HuH-7 (cell line): Measurements from ENCODE around the gene CDH23.

Experiments
- DNase-seq: peaks from one replicate; pipeline ENCODE4 v3.0.0; 2011; ENCODE audit warnings: low spot score

The CDH23 gene

DNA sequence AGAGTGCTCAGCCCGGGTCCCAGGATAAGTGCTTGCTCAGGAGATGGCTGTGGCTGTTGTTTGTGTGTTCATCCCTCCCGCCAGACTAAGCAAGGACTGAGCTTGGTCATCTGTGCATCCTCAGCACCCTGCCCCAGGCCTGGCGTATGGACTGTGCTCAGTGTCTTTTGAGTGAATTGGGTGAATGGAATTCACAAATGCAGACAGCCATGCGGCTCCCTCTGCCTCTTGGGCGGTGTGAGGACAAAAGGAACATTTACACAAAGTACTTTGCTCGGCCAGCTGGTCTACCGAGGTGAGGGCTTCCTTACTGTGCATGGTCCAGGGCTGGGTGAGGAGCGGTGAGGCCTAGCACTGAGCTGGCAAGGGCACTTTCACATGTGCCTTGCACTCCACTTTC is 120.2 kb downstream of the CDH23 start:
- DNase-seq = no peak

DNA sequence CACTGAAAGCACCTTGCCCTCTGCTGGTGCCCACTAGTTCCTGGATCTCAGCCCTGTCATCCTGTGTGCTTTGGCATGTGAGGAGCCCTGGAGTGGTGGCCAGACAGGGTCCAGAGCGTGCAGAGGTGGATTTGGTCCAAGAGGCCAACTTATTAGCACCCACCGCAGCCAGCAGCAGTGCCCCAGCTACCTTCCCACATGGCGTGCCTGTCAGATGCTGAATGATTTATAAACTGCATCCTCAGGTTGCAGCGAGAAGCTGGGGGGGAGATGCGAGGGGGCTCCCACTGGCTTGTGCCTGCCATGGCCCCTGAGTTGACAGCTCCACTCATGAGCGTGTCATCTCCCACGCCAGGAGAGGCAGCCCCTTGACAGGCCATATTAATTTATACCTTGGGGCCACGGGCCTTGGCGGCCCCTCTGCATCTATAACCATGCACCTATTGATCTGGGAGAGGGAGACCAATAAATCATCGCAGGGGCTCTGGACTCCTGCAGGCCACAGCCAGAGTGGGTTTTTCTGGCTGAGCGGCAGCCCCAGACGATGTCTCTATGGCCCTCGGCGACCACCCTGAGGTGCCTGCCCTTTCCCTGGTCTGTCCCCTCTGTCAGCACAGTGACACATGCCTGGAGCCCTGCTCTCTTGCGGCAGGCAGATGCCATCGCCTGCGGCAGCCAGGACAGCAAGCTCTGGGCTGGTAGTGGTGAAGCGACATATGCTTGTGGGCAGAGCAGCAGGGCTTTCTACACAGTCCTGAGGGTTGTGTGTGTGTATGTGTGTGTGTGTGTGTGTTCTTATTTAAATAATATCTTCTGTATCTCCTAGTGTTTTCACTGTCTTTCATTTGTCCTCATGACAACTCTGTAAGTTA is 120.8 kb downstream of the CDH23 start:
- no peak for DNase-seq

DNA sequence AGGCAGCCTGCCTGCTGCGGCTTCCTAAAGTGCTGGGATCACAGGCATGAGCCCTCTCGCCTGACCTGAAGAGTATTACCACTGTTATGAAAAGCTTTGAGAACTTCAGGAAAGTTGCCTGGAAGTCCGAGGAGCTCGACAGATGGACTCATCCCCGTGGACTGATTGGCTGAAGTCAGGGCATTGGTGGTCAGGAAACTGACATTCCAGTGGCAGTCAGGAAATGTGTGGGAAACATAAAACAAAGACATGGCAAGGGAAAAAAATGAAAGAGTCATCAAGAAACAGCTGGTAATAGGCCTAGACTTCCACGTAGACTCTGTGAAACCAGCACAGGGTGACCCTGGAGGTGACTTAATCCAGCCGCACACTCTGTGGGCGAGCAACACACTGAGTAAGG is 123.3 kb downstream of the CDH23 start:
- DNase-seq = no peak

DNA sequence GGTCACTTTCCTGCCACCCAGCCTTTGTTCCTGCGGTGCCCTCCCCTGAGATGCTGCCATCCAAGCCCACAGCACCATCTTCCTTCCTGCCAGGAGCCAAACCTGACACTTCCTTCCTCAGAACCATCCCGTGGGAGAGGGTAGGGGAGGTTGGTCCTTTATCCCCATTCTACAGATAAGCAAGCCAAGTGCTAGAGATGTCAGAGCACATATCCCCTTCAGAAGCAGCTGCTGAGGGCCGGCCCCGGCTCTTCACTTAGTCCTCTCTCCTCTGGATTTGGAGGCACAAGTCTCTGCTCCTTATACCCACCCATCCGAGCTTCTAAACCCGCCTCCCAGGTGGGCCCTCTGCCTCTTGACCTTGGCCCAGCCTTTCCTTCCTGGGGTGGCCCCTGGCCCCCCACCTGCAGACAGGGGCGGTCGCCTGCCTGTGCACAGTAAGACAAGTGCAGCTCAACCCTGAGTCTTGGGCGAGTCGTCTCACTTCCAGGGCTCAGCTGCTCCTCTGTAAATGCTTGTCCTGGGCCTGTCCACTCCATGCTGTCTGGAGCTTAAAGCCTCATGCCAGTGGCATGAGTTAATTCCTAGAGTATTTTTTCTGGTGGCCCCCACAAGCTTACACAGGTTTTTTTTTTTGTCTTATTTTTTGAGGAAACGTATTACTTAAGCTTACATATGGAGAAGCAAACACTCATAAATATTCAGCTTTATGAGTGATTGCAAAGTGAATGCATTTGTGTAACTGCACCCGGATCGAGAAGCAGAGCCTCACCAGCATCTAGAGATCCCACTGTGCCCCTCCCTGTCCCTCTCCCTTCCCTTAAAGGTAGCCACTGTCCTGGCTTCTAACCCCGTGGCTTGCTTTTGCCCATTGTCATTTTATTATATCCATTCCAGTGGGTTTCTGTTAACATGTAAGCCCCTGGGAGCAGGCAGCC is 125.1 kb downstream of the CDH23 start:
- no peak for DNase-seq

DNA sequence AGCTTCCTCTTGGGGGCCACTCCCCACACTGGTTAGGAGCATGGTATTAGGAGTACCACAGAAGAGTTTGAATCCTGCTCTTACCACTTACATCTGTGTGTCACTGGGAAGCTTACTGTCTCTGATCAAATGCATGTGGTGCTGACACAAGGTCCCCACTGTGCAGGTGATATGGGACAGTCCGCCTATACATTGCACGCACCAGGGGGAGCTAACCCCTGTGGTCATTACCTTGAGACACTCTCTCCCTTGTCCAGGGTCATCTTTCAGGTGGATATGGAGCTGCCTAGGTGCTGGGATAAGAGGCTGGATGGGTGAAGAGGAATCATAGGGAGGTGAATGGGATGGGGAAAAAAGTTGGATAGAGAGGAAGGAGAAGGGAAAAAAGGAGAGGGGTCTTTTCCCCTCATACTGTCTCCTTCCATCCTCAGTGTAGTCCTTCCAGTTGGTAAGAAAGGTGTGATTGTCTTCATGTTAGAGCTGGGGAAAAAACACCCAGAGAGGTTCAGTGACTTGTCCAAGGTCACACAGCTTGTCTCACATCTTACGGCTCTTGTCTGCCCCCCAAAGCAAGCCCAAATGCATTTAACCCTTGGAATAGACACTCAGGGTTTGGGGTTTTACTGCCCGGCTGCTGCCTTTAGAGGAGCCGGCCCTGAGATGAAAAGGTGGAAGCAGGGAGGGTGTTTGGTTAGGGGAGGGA is 125.9 kb downstream of the CDH23 start:
- peak; percentile 28 for DNase-seq

DNA sequence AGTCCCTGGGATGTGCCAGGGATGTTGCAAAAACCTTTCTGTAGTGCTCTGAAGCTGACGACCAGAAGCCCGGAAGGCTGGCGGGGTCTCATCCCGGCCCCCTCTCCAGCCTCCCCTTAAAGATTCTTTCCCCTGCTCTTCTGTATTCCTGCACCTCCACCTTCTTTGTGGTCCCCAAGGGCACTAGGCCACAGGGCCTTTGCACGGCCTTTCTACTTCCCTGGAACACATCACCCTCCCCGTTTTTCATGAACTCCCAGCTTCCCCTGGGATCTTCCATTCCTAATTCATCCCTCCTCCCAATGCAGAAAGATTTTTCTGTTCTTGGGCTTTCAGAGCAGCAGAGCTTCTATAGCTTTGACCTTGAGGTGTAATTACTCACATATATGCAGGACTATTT is 127.0 kb downstream of the CDH23 start:
- no peak for DNase-seq

DNA sequence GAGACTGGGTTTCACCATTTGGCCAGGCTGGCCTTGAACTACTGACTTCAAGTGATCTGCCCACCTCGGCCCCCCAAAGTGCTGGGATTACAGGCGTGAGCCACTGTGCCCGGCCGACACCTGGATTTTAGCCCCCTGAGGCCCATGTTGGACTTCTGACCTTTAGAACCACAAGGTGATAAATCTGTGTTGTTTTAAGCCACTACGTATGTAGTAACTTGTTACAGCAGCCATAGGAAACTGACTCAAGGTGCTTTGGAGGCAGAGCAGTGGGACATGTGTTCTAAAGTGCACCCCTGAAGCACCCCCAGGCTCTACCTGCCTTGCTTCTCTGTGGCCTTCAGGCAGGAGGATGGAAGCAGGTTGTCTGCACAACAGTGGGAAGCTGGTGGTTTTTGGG is 128.4 kb downstream of the CDH23 start:
- no peak for DNase-seq

DNA sequence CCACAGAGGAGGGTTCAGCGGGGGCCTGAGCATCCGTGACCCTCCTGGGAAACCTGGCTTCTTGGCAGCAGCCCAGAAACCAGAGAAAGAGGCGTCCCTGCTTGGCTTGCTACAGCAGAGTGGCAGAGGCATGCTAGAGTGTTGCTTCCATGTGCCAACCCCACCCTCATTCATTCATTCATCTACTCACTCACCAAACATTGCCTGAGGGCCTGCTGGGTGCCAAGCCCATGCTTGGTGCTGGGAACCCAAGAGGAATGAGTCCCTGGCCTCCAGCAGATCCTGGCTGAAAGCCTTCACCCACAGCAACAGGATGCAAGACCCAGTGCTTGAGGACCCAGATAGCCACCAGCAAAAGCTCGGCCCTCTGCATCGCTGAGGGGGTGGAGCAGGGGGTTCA is 129.0 kb downstream of the CDH23 start:
- DNase-seq = no peak

DNA sequence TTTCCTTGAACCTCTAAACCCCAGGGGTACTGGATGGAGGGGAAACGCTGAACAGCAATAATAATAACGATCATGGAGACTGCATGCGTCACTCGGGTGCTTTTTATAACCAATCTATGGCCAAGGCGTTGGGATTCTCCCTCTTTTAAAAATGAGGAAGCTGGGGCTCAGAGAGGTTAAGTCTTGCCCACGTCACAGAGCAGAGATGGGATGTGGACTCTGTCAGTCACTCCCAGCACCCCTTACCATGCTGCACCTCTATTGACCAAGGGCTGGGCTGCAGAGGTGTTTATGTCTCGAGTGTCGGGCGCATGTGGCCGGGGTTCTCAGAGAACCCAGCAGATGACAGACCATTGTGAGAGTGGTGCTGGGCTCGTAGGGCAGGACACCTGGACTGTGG is 129.9 kb downstream of the CDH23 start:
- no peak for DNase-seq

DNA sequence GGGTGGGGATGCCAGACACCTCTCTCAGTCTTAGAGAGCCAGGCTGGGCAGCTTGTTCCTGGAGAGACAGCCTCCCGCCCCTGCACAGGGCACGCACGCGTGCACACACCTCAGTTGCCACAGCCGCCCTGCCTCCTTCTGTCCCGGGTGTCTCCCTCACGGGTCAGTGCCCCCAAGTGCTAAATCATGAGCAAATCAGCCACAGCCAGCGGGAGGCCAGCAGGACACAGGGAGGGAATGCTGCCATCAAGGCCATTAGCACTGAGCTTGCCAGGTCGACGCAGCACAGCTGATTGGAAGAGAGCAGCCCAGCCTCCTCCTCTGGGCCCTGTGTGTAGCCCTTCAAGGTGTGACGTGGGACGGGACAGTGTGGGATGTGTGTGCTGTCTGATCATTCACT is 130.4 kb downstream of the CDH23 start:
- DNase-seq = no peak

DNA sequence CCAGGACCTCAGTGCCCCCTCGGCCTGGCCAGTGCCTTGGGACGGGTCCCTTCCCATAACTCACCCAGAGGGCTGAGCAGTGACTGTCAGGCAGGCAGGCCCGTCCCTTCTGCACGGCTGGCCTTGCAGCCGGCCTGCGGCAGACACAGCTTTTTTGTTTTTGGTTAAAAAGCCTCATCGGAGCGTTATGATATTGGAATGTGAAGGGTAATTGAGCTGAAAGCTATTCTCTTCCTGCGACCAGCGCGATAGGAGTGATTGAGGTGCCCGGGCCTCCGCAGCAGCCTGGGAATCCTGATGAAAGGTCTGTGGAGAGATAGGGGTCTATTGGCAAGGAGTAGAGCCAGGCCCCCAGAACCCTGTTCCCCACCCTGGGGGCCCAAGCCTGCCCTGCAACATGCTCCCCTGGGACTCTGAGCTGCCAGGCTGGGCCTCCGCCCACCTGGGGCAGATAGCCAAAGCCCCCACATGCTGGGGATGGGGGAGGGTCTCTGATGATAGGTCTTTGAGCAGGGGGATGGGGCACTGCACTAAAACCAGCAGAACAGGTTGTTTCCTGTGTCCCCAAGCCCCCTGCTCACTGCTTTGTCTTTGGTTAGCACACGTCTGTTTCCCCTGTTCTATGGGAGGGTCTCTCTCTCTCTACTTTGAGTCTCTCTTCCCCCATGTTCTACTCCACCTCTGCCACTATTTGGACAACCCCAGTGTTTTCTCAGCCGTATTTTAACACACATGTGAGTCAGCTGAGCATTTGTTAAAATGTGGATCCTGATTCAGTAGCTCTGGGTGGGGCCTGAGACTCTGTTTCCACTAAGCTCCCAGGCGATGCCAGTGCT is 131.9 kb downstream of the CDH23 start:
- DNase-seq = no peak

DNA sequence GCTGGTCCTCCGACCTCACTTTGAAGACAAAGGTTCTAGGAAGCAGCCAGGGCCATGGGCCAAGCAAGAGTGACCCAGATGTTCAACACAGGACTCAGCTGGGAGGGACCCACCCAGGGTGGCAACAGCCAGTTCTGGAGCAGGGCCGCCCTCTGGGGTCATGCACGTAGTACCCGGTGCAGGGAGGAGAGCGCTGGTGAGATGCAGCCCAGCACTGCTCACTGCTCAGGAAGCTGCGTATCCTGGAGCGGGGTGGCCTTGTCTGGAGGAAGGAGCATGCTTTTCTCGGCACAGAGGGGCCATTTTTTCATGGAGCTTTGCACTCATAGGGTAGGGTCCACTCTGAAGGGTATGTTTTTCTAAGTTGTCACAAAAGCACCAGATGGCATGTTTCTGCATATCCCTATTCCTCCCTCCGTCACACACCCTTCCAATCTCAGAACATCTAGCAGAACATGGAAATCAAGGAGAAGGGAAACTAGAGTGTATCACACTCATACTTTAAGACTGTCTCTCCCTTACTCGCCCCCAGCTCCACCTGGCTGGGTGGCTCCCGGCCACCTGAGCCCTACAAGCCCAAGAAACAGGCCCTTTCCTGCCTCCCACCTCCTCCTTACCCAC is 132.6 kb downstream of the CDH23 start:
- DNase-seq = no peak

DNA sequence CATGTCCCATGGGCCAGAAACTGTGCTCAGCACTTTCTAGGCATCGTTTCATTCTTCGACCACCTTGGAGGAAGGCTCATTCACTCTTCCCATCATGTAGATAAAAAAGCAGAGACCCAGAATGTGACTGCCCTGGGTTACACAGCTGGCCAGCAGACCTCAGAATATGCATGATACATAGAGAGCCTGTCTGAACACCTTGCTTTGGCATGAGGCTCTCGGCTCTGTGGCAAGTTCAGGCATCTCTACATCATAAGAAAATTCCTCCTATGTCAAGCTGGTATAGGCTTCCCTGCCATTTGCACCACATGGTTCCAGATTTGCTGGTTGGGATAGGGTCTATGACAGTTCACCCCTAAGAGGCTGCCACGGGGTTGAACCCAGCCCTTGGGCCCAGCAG is 134.1 kb downstream of the CDH23 start:
- no peak for DNase-seq

DNA sequence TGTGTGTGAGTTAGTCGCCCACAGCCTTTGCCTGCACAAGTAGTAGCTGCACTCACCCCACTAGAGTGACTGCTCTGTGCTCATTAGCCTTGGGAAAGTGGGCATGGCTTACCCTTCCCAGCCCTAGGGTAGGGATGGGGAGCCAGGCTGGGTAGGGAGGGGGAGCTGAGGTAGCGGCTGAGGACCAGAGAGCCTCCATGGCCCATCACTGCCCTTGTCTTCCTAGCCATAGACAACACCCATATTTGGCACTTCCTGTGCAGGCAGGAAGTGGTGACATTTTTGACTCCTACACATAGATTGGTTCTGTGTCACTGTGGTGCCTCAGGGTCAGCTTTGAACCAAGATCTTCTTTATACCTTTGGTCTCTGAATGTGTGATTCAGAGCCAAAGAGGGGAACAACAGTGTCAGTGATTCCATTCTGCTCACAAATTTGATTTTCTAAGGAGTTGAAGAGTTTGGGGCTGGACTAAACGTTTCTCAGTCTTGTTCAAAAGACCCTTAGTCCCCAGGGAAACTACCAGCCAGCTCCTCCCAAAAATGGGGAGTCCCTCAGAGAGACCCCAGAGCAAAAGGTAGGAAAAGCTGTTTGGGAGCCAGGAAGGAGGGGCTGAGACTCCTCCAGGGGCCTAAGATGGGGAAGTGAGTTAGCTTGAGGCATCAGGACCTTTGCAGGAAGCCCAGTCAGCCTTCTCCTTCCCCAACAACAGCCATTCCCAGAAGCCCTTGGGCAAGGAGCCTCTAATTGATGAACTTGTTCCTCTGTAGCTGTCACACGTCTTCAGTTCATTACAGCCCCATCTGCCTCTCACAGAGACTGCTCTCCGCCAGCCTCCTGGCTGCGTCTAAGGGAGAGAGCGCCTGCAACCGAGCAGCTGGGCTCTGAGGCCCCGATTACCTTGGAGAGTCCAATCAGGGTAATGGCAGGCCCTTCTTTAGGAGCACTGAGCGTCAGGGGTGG is 135.0 kb downstream of the CDH23 start:
- DNase-seq = no peak

DNA sequence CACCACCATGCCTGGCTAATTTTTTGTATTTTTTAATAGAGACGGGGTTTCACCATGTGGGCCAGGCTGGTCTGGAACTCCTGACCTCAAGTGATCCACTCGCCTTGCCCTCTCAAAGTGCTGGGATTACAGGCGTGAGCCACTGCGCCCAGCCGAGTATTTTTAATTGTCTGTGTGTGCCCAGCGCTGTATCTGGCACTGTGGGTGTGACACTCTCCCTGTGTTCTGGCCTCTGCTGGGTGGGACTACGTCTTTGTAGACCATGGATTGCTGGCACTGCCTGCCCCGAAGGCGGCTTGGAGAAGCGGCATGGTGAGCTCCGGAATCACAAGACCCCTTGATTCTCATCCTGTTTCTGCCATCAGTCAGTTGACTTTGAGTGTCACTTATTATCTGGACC is 136.2 kb downstream of the CDH23 start:
- no peak for DNase-seq

DNA sequence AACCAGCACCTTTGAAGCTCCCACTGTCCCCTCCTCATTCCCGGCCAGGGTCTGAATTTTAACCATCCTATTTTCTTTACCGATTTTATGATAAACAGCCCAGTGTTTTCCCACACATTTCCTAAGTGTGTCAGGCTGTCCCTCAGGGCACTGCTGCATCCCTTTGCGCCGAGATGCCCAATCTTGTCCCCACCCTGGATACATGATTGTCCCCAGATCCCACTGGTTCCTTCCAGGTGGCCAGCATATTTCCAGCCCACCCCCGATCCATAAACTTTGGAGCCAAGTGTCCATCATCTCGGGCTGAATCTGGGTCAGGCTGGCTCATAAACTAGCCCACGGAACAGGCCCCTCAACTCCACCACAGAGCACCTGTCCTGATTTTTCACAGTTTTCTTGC is 137.2 kb downstream of the CDH23 start:
- DNase-seq = no peak

DNA sequence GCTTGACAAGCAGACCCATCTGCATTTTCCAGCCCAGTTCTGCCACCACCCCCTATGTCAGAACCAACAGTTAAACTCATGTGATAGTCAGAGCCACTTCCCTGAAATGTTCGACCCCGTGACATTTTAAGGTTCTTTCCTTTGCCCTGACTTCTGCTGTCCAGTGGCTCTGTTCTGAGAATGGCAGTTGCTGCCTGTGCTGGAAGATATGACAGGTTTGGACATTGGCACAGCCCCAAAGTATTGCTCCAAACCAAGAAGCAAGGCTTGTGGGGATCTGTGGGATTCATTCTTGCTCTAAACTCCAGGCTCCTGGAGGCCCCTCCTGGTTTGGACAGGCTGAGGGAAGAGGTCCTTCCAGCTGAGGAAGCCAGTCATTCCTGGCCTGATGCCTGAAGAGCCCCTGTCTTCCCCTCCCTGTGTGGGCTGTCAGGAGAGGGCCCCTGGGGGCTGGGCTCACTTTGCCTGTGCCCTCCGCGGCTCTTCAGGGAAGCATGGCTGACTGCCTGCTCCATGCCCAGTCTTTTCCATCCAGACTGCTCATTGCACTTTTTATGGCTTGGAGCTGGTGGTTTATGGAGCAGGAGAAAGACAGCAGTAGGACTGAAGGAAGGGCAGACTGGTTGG is 138.0 kb downstream of the CDH23 start:
- no peak for DNase-seq

DNA sequence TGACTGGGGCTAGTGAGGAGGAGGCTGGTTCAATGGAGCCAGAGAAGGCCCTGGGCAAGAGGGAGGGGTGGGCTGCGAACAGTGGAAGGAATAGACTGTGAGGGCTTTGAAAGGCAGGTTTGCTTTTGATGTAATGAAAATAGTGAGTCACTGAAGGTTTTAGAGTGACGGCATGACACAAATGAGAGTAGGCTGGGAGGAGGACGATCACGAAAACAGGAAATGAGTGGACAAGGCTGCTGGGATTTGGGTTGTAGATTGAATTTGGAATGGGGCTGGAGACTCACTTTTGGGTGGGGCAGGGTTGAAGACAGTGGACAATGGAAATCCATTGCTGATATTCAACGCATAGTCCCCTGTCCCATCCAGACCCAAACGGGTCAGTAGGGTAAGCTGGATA is 139.6 kb downstream of the CDH23 start:
- DNase-seq = no peak

DNA sequence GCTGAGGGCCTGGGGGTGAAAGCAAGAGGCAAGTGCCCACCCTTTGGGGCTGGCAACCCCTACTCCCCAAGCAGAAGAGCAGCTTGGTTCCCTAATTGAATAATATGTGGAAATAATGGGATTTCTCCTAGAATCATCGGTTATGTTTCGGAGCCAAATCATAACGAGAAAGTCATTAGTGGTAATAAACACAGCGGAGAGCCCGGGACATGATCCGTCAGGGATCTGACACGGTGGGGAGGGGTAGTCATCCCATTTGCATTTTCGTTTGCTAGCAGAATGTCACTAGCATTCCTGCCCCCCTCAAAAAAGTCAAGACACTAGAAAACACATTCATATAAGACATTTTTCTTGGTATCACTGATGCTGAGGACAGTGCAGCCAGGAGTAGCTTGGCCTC is 140.4 kb downstream of the CDH23 start:
- DNase-seq = no peak

DNA sequence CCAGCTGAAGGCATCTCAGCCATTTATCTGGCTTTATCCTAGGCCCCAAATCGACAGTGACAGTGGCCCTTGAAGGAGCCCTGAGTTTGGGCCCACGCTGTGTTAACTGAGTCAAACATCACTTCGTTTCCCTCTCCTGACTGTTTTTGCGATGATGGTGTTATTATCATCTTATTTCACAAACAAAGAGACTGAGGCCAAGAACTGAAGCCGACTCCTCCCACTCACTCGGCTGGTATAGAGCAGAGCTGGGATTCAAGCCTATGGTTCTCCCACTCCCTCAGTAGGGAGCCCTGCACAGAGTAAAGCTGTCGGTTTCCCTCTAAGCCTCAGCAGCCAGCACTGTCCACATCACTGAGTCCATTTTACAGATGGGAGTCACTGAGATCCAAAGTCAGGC is 141.0 kb downstream of the CDH23 start:
- DNase-seq = no peak
